Trophoblast cell (in vitro differentiated cells and primary cell): Measurements from ENCODE around the gene OR13J1.

ENCODE experiments used
- DNase-seq, 2 donors: peaks; one replicate each; pipeline ENCODE4 v3.0.0-alpha.2; 2016
- H2AFZ ChIP-seq: 2 replicates; pipeline ENCODE4 v1.6.1; 2013; ENCODE audit warnings: low read length, moderate library complexity, mild to moderate bottlenecking; ENCODE audit not compliant: insufficient read depth, poor library complexity
- H2AK5ac ChIP-seq: 2 replicates; pipeline ENCODE4 v1.6.1; 2013; ENCODE audit warnings: mild to moderate bottlenecking, low read length
- H2BK120ac ChIP-seq: 2 replicates; pipeline ENCODE4 v1.6.1; 2013; ENCODE audit warnings: low read length, mild to moderate bottlenecking, moderate library complexity; ENCODE audit not compliant: insufficient read depth, poor library complexity
- H2BK12ac ChIP-seq: 2 replicates; pipeline ENCODE4 v1.6.1; 2013; ENCODE audit warnings: mild to moderate bottlenecking, low read length, moderate library complexity
- H2BK5ac ChIP-seq: 2 replicates; pipeline ENCODE4 v1.6.1; 2013; ENCODE audit warnings: low read length, low read depth, moderate library complexity, mild to moderate bottlenecking; ENCODE audit not compliant: poor library complexity
- H3K14ac ChIP-seq: 2 replicates; pipeline ENCODE4 v1.6.1; 2013; ENCODE audit warnings: mild to moderate bottlenecking, low read length
- H3K18ac ChIP-seq: 2 replicates; pipeline ENCODE4 v1.6.1; 2013; ENCODE audit warnings: mild to moderate bottlenecking, low read length
- H3K23ac ChIP-seq: 2 replicates; pipeline ENCODE4 v1.6.1; 2013; ENCODE audit warnings: low read length
- H3K27ac ChIP-seq: 2 replicates; pipeline ENCODE4 v1.5.1; 2013; ENCODE audit warnings: low read depth, mild to moderate bottlenecking, inconsistent platforms, low read length, moderate library complexity
- H3K27me3 ChIP-seq: 2 replicates; pipeline ENCODE4 v1.6.1; 2013; ENCODE audit warnings: inconsistent platforms, mild to moderate bottlenecking, low read length, moderate library complexity; ENCODE audit not compliant: insufficient read depth
- H3K36me3 ChIP-seq, 2 experiments: 1 replicate in 1 of 2; 2 replicates in 1 of 2; pipeline ENCODE4 v1.6.1; 2013; ENCODE audit warnings: low read length in 2 of 2, mild to moderate bottlenecking in 2 of 2, moderate library complexity in 1 of 2; ENCODE audit not compliant: insufficient read depth in 2 of 2, control insufficient read depth in 1 of 2
- H3K4ac ChIP-seq: 2 replicates; pipeline ENCODE4 v1.6.1; 2013; ENCODE audit warnings: low read depth, mild to moderate bottlenecking, low read length, moderate library complexity
- H3K4me1 ChIP-seq, 2 experiments: 1 replicate in 1 of 2; 2 replicates in 1 of 2; pipeline ENCODE4 v1.6.1; 2013; ENCODE audit warnings: low read length in 2 of 2, mild to moderate bottlenecking in 2 of 2, moderate library complexity in 1 of 2; ENCODE audit not compliant: insufficient read depth in 2 of 2, control insufficient read depth in 1 of 2
- H3K4me2 ChIP-seq: 2 replicates; pipeline ENCODE4 v1.6.1; 2013; ENCODE audit warnings: inconsistent platforms, mild to moderate bottlenecking, low read length, moderate library complexity
- H3K4me3 ChIP-seq: 2 replicates; pipeline ENCODE4 v1.5.1; 2013; ENCODE audit warnings: mild to moderate bottlenecking, low read depth, low read length, inconsistent platforms
- H3K79me1 ChIP-seq: one replicate; pipeline ENCODE4 v1.6.1; 2013; ENCODE audit warnings: low read length
- H3K79me2 ChIP-seq: 2 replicates; pipeline ENCODE4 v1.6.1; 2013; ENCODE audit warnings: low read length, mild to moderate bottlenecking; ENCODE audit not compliant: control insufficient read depth, insufficient read depth, poor library complexity
- H3K9ac ChIP-seq: 2 replicates; pipeline ENCODE4 v1.6.1; 2013; ENCODE audit warnings: mild to moderate bottlenecking, low read length
- H3K9me3 ChIP-seq: 2 replicates; pipeline ENCODE4 v1.6.1; 2013; ENCODE audit warnings: low read depth, mild to moderate bottlenecking, control low read depth, inconsistent platforms, low read length; ENCODE audit not compliant: insufficient read depth
- H4K12ac ChIP-seq: 2 replicates; pipeline ENCODE4 v1.6.1; 2013; ENCODE audit warnings: low read depth, mild to moderate bottlenecking, low read length, moderate library complexity
- H4K8ac ChIP-seq: 2 replicates; pipeline ENCODE4 v1.6.1; 2013; ENCODE audit warnings: low read depth, mild to moderate bottlenecking, low read length, moderate library complexity
- H4K91ac ChIP-seq: one replicate; pipeline ENCODE4 v1.6.1; 2013; ENCODE audit warnings: low read depth, mild to moderate bottlenecking, low read length, moderate library complexity
- WGBS: extraction: QIAGEN DNeasy Blood & Tissue Kit; methylation state at CpG from one replicate; pipeline ENCODE4 v1.1.7; 2013; ENCODE audit warnings: missing lambda C conversion rate; ENCODE audit not compliant: insufficient read length, insufficient coverage; ENCODE audit errors: extremely low coverage; 5-methylcytosine and 5-hydroxymethylcytosine counted together

Gene OR13J1

GRCh38 chr9:35845824-35846771 is 24.1 kb downstream of the OR13J1 start:
- Histone ChIP-seq H3K4me3 (peak overlapping the region; percentile 32), H3K18ac (no peak overlapping the region), H3K79me1 (no peaks in the 10 kb centered on the region), H3K14ac (no peak overlapping the region), H2BK120ac (no peak overlapping the region), H3K79me2 (no peaks in the 10 kb centered on the region), H3K4me2 (peak overlapping the region; percentile 56), H2AFZ (no peak overlapping the region), H3K4ac (no peak overlapping the region), H3K27me3 (peaks cover 3% of the 10 kb centered on the region), H2AK5ac (no peak overlapping the region), H3K23ac (no peak overlapping the region), H4K91ac (no peak overlapping the region), H3K4me1 (peaks cover 4 to 10% of the 10 kb centered on the region in 2 experiments), H2BK5ac (no peak overlapping the region), H3K9ac (no peak overlapping the region), H3K27ac (no peak overlapping the region), H4K8ac (no peak overlapping the region), H2BK12ac (no peak overlapping the region), H3K9me3 (peaks cover 2% of the 10 kb centered on the region), H4K12ac (no peak overlapping the region), H3K36me3 (peaks cover 0 to 5% of the 10 kb centered on the region in 2 experiments)
- no CpG with 5 or more reads among the region's 53 CpGs for WGBS
- peak in 1 of 2 donors; percentile 26 for DNase-seq

DNA sequence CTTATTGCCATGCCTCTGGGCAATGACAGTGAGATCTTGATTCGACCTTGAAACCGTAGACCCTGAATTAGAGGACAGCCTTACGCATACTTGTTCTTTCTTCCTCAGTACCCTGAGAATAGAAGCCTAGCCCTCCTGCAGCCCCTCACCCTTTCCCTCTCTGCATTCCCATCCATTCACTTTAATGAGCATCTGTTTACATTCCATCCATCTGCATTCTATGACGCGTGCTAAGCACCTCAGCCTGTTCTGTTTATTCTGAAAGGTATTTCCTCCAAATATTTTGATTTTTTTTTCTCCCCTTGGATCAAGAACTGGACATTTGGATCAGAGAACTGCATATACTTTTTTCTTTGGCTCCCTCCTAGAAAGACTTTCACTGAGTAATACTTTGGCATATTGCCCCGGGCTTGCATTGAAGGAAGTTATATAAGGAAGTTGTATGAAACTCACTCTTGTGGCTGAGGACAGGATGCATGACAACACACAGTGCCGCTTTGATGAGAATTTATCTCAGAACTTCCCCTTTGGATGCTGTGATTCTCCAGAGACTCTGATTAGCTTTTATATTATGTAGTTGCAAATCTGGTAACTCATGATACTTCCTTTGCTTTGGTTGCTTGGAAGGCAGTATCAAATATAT is 25.5 kb downstream of the OR13J1 start:
- peaks cover 3% of the 10 kb centered on the region for H3K27me3 ChIP-seq
- WGBS, result no CpG with 5 or more reads among the region's 7 CpGs
- no peak overlapping the region for H3K4me2 ChIP-seq
- H3K79me1 ChIP-seq, result no peaks in the 10 kb centered on the region
- no peak overlapping the region for H2AFZ ChIP-seq
- H4K91ac ChIP-seq, result no peak overlapping the region
- H4K8ac ChIP-seq, result no peak overlapping the region
- DNase-seq, result peak; percentile 22 to 39
- H3K4ac ChIP-seq, result no peak overlapping the region
- H3K4me1 ChIP-seq, result peaks cover 4 to 10% of the 10 kb centered on the region in 2 experiments
- no peak overlapping the region for H3K9ac ChIP-seq
- H3K9me3 ChIP-seq, result peaks cover 2% of the 10 kb centered on the region
- H2AK5ac ChIP-seq, result no peak overlapping the region
- no peak overlapping the region for H3K4me3 ChIP-seq
- no peak overlapping the region for H3K23ac ChIP-seq
- peaks cover 0 to 5% of the 10 kb centered on the region in 2 experiments for H3K36me3 ChIP-seq
- no peak overlapping the region for H2BK5ac ChIP-seq
- no peak overlapping the region for H4K12ac ChIP-seq
- no peak overlapping the region for H2BK12ac ChIP-seq
- no peak overlapping the region for H3K18ac ChIP-seq
- no peak overlapping the region for H3K14ac ChIP-seq
- no peak overlapping the region for H3K27ac ChIP-seq
- H3K79me2 ChIP-seq, result no peaks in the 10 kb centered on the region
- H2BK120ac ChIP-seq, result no peak overlapping the region

GRCh38 chr9:35842795-35843194 is 27.4 kb downstream of the OR13J1 start:
- H3K4ac ChIP-seq, result no peak overlapping the region
- peaks cover 2% of the 10 kb centered on the region for H3K9me3 ChIP-seq
- H2BK5ac ChIP-seq, result no peak overlapping the region
- WGBS, result no CpG with 5 or more reads among the region's 3 CpGs
- no peak overlapping the region for H3K4me2 ChIP-seq
- no peak overlapping the region for H4K12ac ChIP-seq
- peaks cover 4 to 10% of the 10 kb centered on the region in 2 experiments for H3K4me1 ChIP-seq
- DNase-seq, result no peak
- H2AFZ ChIP-seq, result no peak overlapping the region
- H3K23ac ChIP-seq, result no peak overlapping the region
- H3K27ac ChIP-seq, result no peak overlapping the region
- no peak overlapping the region for H2BK120ac ChIP-seq
- H2BK12ac ChIP-seq, result no peak overlapping the region
- H3K14ac ChIP-seq, result no peak overlapping the region
- no peak overlapping the region for H3K9ac ChIP-seq
- H3K36me3 ChIP-seq, result peaks cover 0 to 5% of the 10 kb centered on the region in 2 experiments
- H4K8ac ChIP-seq, result no peak overlapping the region
- no peak overlapping the region for H4K91ac ChIP-seq
- H3K4me3 ChIP-seq, result no peak overlapping the region
- H3K79me2 ChIP-seq, result no peaks in the 10 kb centered on the region
- H3K18ac ChIP-seq, result no peak overlapping the region
- H2AK5ac ChIP-seq, result no peak overlapping the region
- H3K27me3 ChIP-seq, result peaks cover 3% of the 10 kb centered on the region
- no peaks in the 10 kb centered on the region for H3K79me1 ChIP-seq

GRCh38 chr9:35842020-35842745 is 28.0 kb downstream of the OR13J1 start:
- WGBS, result no CpG with 5 or more reads among the region's 17 CpGs
- Histone ChIP-seq H2AFZ (no peak overlapping the region), H4K12ac (no peak overlapping the region), H3K4me2 (no peak overlapping the region), H2BK12ac (no peak overlapping the region), H3K27me3 (peaks cover 3% of the 10 kb centered on the region), H2BK120ac (no peak overlapping the region), H4K8ac (no peak overlapping the region), H4K91ac (no peak overlapping the region), H3K9me3 (peaks cover 2% of the 10 kb centered on the region), H3K27ac (no peak overlapping the region), H3K9ac (no peak overlapping the region), H2AK5ac (no peak overlapping the region), H3K36me3 (peaks cover 0 to 5% of the 10 kb centered on the region in 2 experiments), H3K4ac (no peak overlapping the region), H2BK5ac (no peak overlapping the region), H3K79me2 (no peaks in the 10 kb centered on the region), H3K18ac (no peak overlapping the region), H3K4me3 (no peak overlapping the region), H3K79me1 (no peaks in the 10 kb centered on the region), H3K23ac (no peak overlapping the region), H3K14ac (no peak overlapping the region), H3K4me1 (peaks cover 4 to 10% of the 10 kb centered on the region in 2 experiments)
- no peak for DNase-seq
